ENCODE measurements around the gene MICAL2.

- no peak for TF ChIP-seq CTCF (IDR thresholded peaks at IDR 0.05; ENCODE audit: low read depth, low read length)
- TF ChIP-seq EZH2phosphoT487 (IDR thresholded peaks at IDR 0.05; ENCODE audit: low read depth), result no peak
These were observed 101.9 kb downstream of the MICAL2 start for GRCh38 chr11:12212174-12212820.
